HG03432 (cell line): Measurements from ENCODE around the gene PRTN3.
"Not testable (repeated sequence)": the region's sequence is repeated elsewhere in the genome, so short reads cannot be mapped to it uniquely, and the experiment has no call there.

ENCODE experiments used
- ATAC-seq: cut with Tn5 transposase; IDR thresholded peaks from one replicate; pipeline ENCODE4 v1.9.1; 2021; ENCODE audit warnings: mild to moderate bottlenecking, moderate library complexity; ENCODE audit not compliant: unreplicated experiment

Gene PRTN3

GRCh38 chr19:843180-843835, 2.5 kb downstream of the PRTN3 start:
- ATAC-seq: no peak

- ATAC-seq: no peak
These were observed 3.2 kb downstream of the PRTN3 start for GRCh38 chr19:843836-844545.

- ATAC-seq: no peak
These were observed 3.8 kb downstream of the PRTN3 start for GRCh38 chr19:844546-844971.

GRCh38 chr19:845707-846521, 5.1 kb downstream of the PRTN3 start:
- no peak for ATAC-seq

- ATAC-seq: no peak
These were observed 7.7 kb downstream of the PRTN3 start for GRCh38 chr19:848386-848921.

- ATAC-seq: not testable (repeated sequence)
These were observed 8.4 kb downstream of the PRTN3 start for GRCh38 chr19:849195-849594.

GRCh38 chr19:850221-850978, 9.6 kb downstream of the PRTN3 start:
- no peak for ATAC-seq

GRCh38 chr19:850979-851335, 10.2 kb downstream of the PRTN3 start:
- ATAC-seq: no peak

- no peak for ATAC-seq
These were observed 11.6 kb downstream of the PRTN3 start, which contains the start of gene ELANE for GRCh38 chr19:852136-853013. ELANE (plus strand) TSS chr19:852303; CDS start chr19:852329, 26 bp downstream.

- no peak for ATAC-seq
These were observed 12.3 kb downstream of the PRTN3 start for GRCh38 chr19:853014-853585.

GRCh38 chr19:853614-854220, 12.9 kb downstream of the PRTN3 start:
- not testable (repeated sequence) for ATAC-seq

- no peak for ATAC-seq
These were observed 13.8 kb downstream of the PRTN3 start for GRCh38 chr19:854549-854948.

- ATAC-seq: no peak
These were observed 14.3 kb downstream of the PRTN3 start for GRCh38 chr19:855142-855541.

GRCh38 chr19:855566-856120, 14.8 kb downstream of the PRTN3 start:
- no peak for ATAC-seq

- ATAC-seq: no peak
These were observed 17.5 kb downstream of the PRTN3 start for GRCh38 chr19:858284-858683.

GRCh38 chr19:858868-859843, 18.4 kb downstream of the PRTN3 start, which contains the start of gene CFD:
CFD (plus strand) TSS chr19:859664; CDS start chr19:859690, 26 bp downstream.
- ATAC-seq: no peak

- no peak for ATAC-seq
These were observed 20.4 kb downstream of the PRTN3 start for GRCh38 chr19:861141-861755.
